HepG2 (cell line): ENCODE measurements around the gene PIP5K1A. TPM values are rescaled to one million over a fixed set of nuclear protein-coding genes. Genes with fewer than 3 reads are reported as not detected.
A peak's percentile ranks its signal among the peaks of the same experiment; 100 is the strongest.

Experiments used
- BHLHE40 ChIP-seq: IDR thresholded peaks from 2 replicates; pipeline ENCODE4 v1.6.1; 2011; ENCODE audit warnings: low read length, improper control_type of control experiment
- BRD4 ChIP-seq: sonication (generic); formaldehyde crosslinking; IDR thresholded peaks from 2 replicates; pipeline ENCODE4 v1.4.0; 2020; ENCODE audit warnings: missing genetic modification reagents
- ESRRA ChIP-seq: sonication (generic); formaldehyde crosslinking; IDR thresholded peaks from 2 replicates; pipeline ENCODE4 v1.5.1; 2020; ENCODE audit warnings: mild to moderate bottlenecking, low read depth, missing genetic modification reagents
- ISX ChIP-seq: sonication (generic); formaldehyde crosslinking; conservative IDR thresholded peaks from 2 replicates; pipeline ENCODE4 v1.5.0; 2020; ENCODE audit warnings: missing genetic modification reagents
- MAFG ChIP-seq: sonication (generic); formaldehyde crosslinking; IDR thresholded peaks from 2 replicates; pipeline ENCODE4 v1.5.1; 2020; ENCODE audit warnings: mild to moderate bottlenecking, missing genetic modification reagents
- MED13 ChIP-seq: sonication (generic); formaldehyde crosslinking; IDR thresholded peaks from 2 replicates; pipeline ENCODE4 v1.5.0; 2020; ENCODE audit warnings: missing genetic modification reagents
- MNT ChIP-seq: fragments of 450-650 bp; IDR thresholded peaks from 2 replicates; pipeline ENCODE4 v1.6.1; 2016
- MTA1 ChIP-seq: sonication (generic); formaldehyde crosslinking; IDR thresholded peaks from 2 replicates; pipeline ENCODE4 v1.4.0; 2020; ENCODE audit warnings: missing genetic modification reagents, mild to moderate bottlenecking, borderline replicate concordance
- PHF5A ChIP-seq: IDR thresholded peaks from one replicate; pipeline ENCODE4 v1.6.1; 2018; ENCODE audit warnings: low read depth, missing genetic modification reagents; ENCODE audit not compliant: unreplicated experiment
- PITX1 ChIP-seq: sonication (generic); formaldehyde crosslinking; IDR thresholded peaks from 2 replicates; pipeline ENCODE4 v1.5.1; 2020; ENCODE audit warnings: mild to moderate bottlenecking, missing genetic modification reagents
- PPARG ChIP-seq: conservative IDR thresholded peaks from 2 replicates; pipeline ENCODE4 v1.6.1; 2016; ENCODE audit warnings: missing biosample characterization, missing genetic modification reagents
- PTBP1 ChIP-seq: fragments of 200-400 bp; formaldehyde crosslinking; IDR thresholded peaks from 2 replicates; pipeline ENCODE4 v1.6.1; 2018; ENCODE audit warnings: low read length, low read depth; ENCODE audit not compliant: poor library complexity, severe bottlenecking
- RFX3 ChIP-seq: IDR thresholded peaks from 2 replicates; pipeline ENCODE4 v1.6.1; 2016; ENCODE audit warnings: missing biosample characterization, missing genetic modification reagents
- RXRA ChIP-seq: sonication (generic); formaldehyde crosslinking; IDR thresholded peaks from 2 replicates; pipeline ENCODE4 v1.5.1; 2020; ENCODE audit warnings: missing genetic modification reagents
- SKI ChIP-seq: fragments of 450-650 bp; IDR thresholded peaks from one replicate; pipeline ENCODE4 v1.6.1; 2018; ENCODE audit warnings: mild to moderate bottlenecking; ENCODE audit not compliant: partially characterized antibody
- SRSF1 ChIP-seq: fragments of 200-400 bp; formaldehyde crosslinking; optimal IDR thresholded peaks from 2 replicates; pipeline ENCODE3; 2017; ENCODE audit warnings: mild to moderate bottlenecking, low read depth, low read length, moderate library complexity
- TGIF2 ChIP-seq: IDR thresholded peaks from 2 replicates; pipeline ENCODE4 v1.6.1; 2016; ENCODE audit warnings: control low read depth, missing compliant biosample characterization
- TOE1 ChIP-seq: sonication (generic); formaldehyde crosslinking; IDR thresholded peaks from 2 replicates; pipeline ENCODE4 v1.4.0; 2020; ENCODE audit warnings: mild to moderate bottlenecking, missing genetic modification reagents
- TRIM24 ChIP-seq: sonication (generic); formaldehyde crosslinking; IDR thresholded peaks from 2 replicates; pipeline ENCODE4 v1.8.0; 2022; ENCODE audit warnings: mild to moderate bottlenecking, missing genetic modification reagents
- U2AF2 ChIP-seq: fragments of 200-400 bp; formaldehyde crosslinking; IDR thresholded peaks from 2 replicates; pipeline ENCODE4 v1.6.1; 2017; ENCODE audit warnings: low read depth, mild to moderate bottlenecking, low read length
- ZGPAT ChIP-seq: IDR thresholded peaks from 2 replicates; pipeline ENCODE4 v1.6.1; 2016; ENCODE audit warnings: mild to moderate bottlenecking
- ZNF24 ChIP-seq: fragments of 450-650 bp; IDR thresholded peaks from 2 replicates; pipeline ENCODE4 v1.6.1; 2017; ENCODE audit warnings: antibody characterized with exemption, mild to moderate bottlenecking
- ZNF263 ChIP-seq: sonication (generic); formaldehyde crosslinking; IDR thresholded peaks from 2 replicates; pipeline ENCODE4 v1.4.0; 2020; ENCODE audit warnings: missing genetic modification reagents
- ZNF274 ChIP-seq: sonication (generic); formaldehyde crosslinking; IDR thresholded peaks from 2 replicates; pipeline ENCODE4 v1.5.1; 2020; ENCODE audit warnings: mild to moderate bottlenecking, missing genetic modification reagents
- ZUFSP ChIP-seq: sonication (generic); formaldehyde crosslinking; IDR thresholded peaks from 2 replicates; pipeline ENCODE4 v1.9.0; 2021; ENCODE audit warnings: missing genetic modification reagents, mild to moderate bottlenecking, borderline replicate concordance
- polyA plus RNA-seq, 8 experiments: library from polyadenylated mRNA; depleted of rRNA in 3 of 8; stranded (reverse) in 7 of 8; unstranded in 1 of 8; fragments of >200 nt; fragmentation: Illumina TruSeq in 4 of 8; extraction: Trizol in 4 of 8; gene quantifications; 2 replicates each; pipeline versions ENCODE4 v1.2.1 to v1.2.3, GENCODE V29; 2011 to 2016; ENCODE audit warnings: low read depth in 4 of 8, missing spikeins in 1 of 8, mixed read lengths in 1 of 8; ENCODE audit not compliant: insufficient read depth in 1 of 8
- total RNA-seq, 5 experiments: library from RNA; depleted of rRNA; stranded (reverse); fragments of >200 nt; fragmentation: Illumina TruSeq; extraction: Trizol; gene quantifications; 2 replicates each; pipeline ENCODE4 v1.2.3, GENCODE V29; 2016; ENCODE audit warnings: low read depth in 1 of 5

The PIP5K1A gene
- total and polyA plus RNA-seq, 2 of the 13 experiments (the other 11 are each of a cell fraction or from before 2014, with no cell fraction given), result 45.3 to 65.1 TPM

GRCh38 chr1:151198254-151199127 is at the start of gene PIP5K1A (continued):
- TF ChIP-seq BHLHE40 (peak; percentile 89), PTBP1 (no peak), PITX1 (CRISPR knock-in tag) (no peak), MNT (no peak), TGIF2 (CRISPR knock-in tag) (peak; percentile 15; the same call in 1 of the 2 replicates), ESRRA (CRISPR knock-in tag) (no peak), ZNF263 (CRISPR knock-in tag) (no peak), SKI (no peak), PHF5A (no peak), RFX3 (CRISPR knock-in tag) (no peak), ISX (no peak), MAFG (no peak), BRD4 (CRISPR knock-in tag) (no peak), U2AF2 (no peak), TRIM24 (CRISPR knock-in tag) (no peak), MTA1 (CRISPR knock-in tag) (peak; percentile 86; the same call in 1 of the 2 replicates), ZNF24 (no peak), ZUFSP (CRISPR knock-in tag) (no peak), ZGPAT (CRISPR knock-in tag) (peak; percentile 67), PPARG (CRISPR knock-in tag) (no peak), TOE1 (0 out of 2 replicates have a peak, but pooled peaks have one; percentile 24), MED13 (CRISPR knock-in tag) (peak; percentile 15; the same call in 1 of the 2 replicates), RXRA (peak; percentile 33; the same call in 1 of the 2 replicates), ZNF274 (CRISPR knock-in tag) (no peak), SRSF1 (no peak)
